OCI-LY3 (cell line): ENCODE data around the gene ING4.
A peak's percentile ranks its signal among the peaks of the same experiment; 100 is the strongest.

Experiments used
- H2AFZ ChIP-seq: fragments of 200-600, 300-600 bp; shearing (Covaris generic); 2 replicates; pipeline ENCODE4 v1.6.0; 2014; ENCODE audit warnings: antibody characterized with exemption, low read depth, low read length
- H3K27ac ChIP-seq: fragments of 200-600, 300-600 bp; sonication (generic); 2 replicates; pipeline ENCODE4 v1.5.1; 2014; ENCODE audit warnings: mild to moderate bottlenecking, low read length, moderate library complexity, mixed read lengths
- H3K27me3 ChIP-seq: fragments of 200-600, 300-600 bp; sonication (generic); 2 replicates; pipeline ENCODE4 v1.6.1; 2014; ENCODE audit warnings: low read depth, low read length, mixed read lengths
- H3K36me3 ChIP-seq: fragments of 200-600, 300-600 bp; sonication (generic); replicated peaks from 2 replicates; pipeline ENCODE3; 2014; ENCODE audit warnings: low read depth, low read length, mixed read lengths
- H3K4me1 ChIP-seq: fragments of 300-600, 200-600 bp; sonication (generic); 2 replicates; pipeline ENCODE4 v1.6.1; 2014; ENCODE audit warnings: low read length, mixed read lengths
- H3K4me2 ChIP-seq: fragments of 200-600, 300-600 bp; sonication (generic); 2 replicates; pipeline ENCODE4 v1.6.1; 2014; ENCODE audit warnings: low read length, mixed read lengths
- H3K4me3 ChIP-seq: fragments of 300-600, 200-600 bp; sonication (generic); 2 replicates; pipeline ENCODE4 v1.5.1; 2014; ENCODE audit warnings: antibody characterized with exemption, mild to moderate bottlenecking, low read length, moderate library complexity
- H3K79me2 ChIP-seq: fragments of 300-600, 200-600 bp; shearing (Covaris generic); 2 replicates; pipeline ENCODE4 v1.6.1; 2014; ENCODE audit warnings: mild to moderate bottlenecking, low read length, mixed read lengths
- H3K9ac ChIP-seq: fragments of 300-600, 200-600 bp; shearing (Covaris generic); 2 replicates; pipeline ENCODE4 v1.6.0; 2014; ENCODE audit warnings: mild to moderate bottlenecking, low read length, moderate library complexity
- H3K9me3 ChIP-seq: fragments of 200-600, 300-600 bp; shearing (Covaris generic); 2 replicates; pipeline ENCODE4 v1.6.1; 2014; ENCODE audit warnings: low read length, mixed read lengths; ENCODE audit not compliant: insufficient read depth
- H4K20me1 ChIP-seq: fragments of 200-600, 300-600 bp; sonication (generic); 2 replicates; pipeline ENCODE4 v1.6.1; 2016; ENCODE audit warnings: low read length, mixed read lengths; ENCODE audit not compliant: insufficient read depth
- CTCF ChIP-seq: fragments of 200-600, 300-600 bp; sonication (generic); IDR thresholded peaks from 2 replicates; pipeline ENCODE4 v1.5.1; 2014; ENCODE audit warnings: antibody characterized with exemption, low read length, low read depth
- EZH2phosphoT487 ChIP-seq: fragments of 200-600 bp; shearing (Covaris generic); IDR thresholded peaks from 2 replicates; pipeline ENCODE4 v1.6.1; 2018; ENCODE audit warnings: antibody characterized with exemption, mixed run types, low read depth

The ING4 gene

GRCh38 chr12:6641131-6641530, 21.8 kb downstream of the ING4 start:
- Histone ChIP-seq H3K79me2 (no peaks in the 10 kb centered on the region), H3K27ac (no peak overlapping the region), H4K20me1 (no peaks in the 10 kb centered on the region), H2AFZ (no peak overlapping the region), H3K27me3 (no peaks in the 10 kb centered on the region), H3K4me3 (no peak overlapping the region), H3K9ac (no peak overlapping the region), H3K4me1 (peaks cover 53% of the 10 kb centered on the region), H3K36me3 (no peaks in the 10 kb centered on the region), H3K9me3 (no peaks in the 10 kb centered on the region), H3K4me2 (no peak overlapping the region)
- TF ChIP-seq CTCF (no peak), EZH2phosphoT487 (no peak)

GRCh38 chr12:6640497-6640896, 22.4 kb downstream of the ING4 start:
- H3K4me1 ChIP-seq = peaks cover 58% of the 10 kb centered on the region

GRCh38 chr12:6639151-6639801, 23.6 kb downstream of the ING4 start:
- H3K9ac ChIP-seq = no peak overlapping the region
- H3K4me3 ChIP-seq = no peak overlapping the region
- TF ChIP-seq CTCF = no peak
- TF ChIP-seq EZH2phosphoT487 = no peak
- H3K9me3 ChIP-seq = no peaks in the 10 kb centered on the region
- no peaks in the 10 kb centered on the region for H3K27me3 ChIP-seq
- no peak overlapping the region; the same call in 1 of the 2 replicates for H2AFZ ChIP-seq
- H3K79me2 ChIP-seq = no peaks in the 10 kb centered on the region
- H3K4me2 ChIP-seq = no peak overlapping the region
- no peaks in the 10 kb centered on the region for H3K36me3 ChIP-seq
- H3K27ac ChIP-seq = no peak overlapping the region
- peaks cover 54% of the 10 kb centered on the region for H3K4me1 ChIP-seq
- H4K20me1 ChIP-seq = no peaks in the 10 kb centered on the region

More at GRCh38 chr12:6640497-6640896, 22.4 kb downstream of the ING4 start:
- Histone ChIP-seq H3K79me2 (no peaks in the 10 kb centered on the region), H3K27me3 (no peaks in the 10 kb centered on the region), H3K9ac (no peak overlapping the region), H3K9me3 (no peaks in the 10 kb centered on the region), H2AFZ (no peak overlapping the region), H3K27ac (no peak overlapping the region), H3K4me2 (no peak overlapping the region), H3K4me3 (no peak overlapping the region), H3K36me3 (no peaks in the 10 kb centered on the region), H4K20me1 (no peaks in the 10 kb centered on the region)
- no peak for TF ChIP-seq CTCF
- TF ChIP-seq EZH2phosphoT487 = no peak

- TF ChIP-seq CTCF (no peak), EZH2phosphoT487 (no peak)
- Histone ChIP-seq H3K36me3 (no peaks in the 10 kb centered on the region), H2AFZ (peak overlapping the region; percentile 68), H3K9me3 (no peaks in the 10 kb centered on the region), H3K79me2 (no peaks in the 10 kb centered on the region), H3K27me3 (no peaks in the 10 kb centered on the region), H3K9ac (peak overlapping the region; percentile 37; the same call in 1 of the 2 replicates), H3K27ac (peak overlapping the region; percentile 53), H3K4me1 (peaks cover 45% of the 10 kb centered on the region), H4K20me1 (no peaks in the 10 kb centered on the region), H3K4me2 (peak overlapping the region; percentile 54), H3K4me3 (no peak overlapping the region)
These were observed 24.6 kb downstream of the ING4 start for GRCh38 chr12:6638305-6638704.
